GM10266 (cell line): ENCODE results near the gene BTNL2.

Experiments used
- DNase-seq: peaks from one replicate; pipeline ENCODE4 v3.0.0; 2012; ENCODE audit errors: extremely low spot score
- CTCF ChIP-seq: IDR thresholded peaks from 2 replicates; pipeline ENCODE4 v1.5.1; 2012; ENCODE audit warnings: mild to moderate bottlenecking, low read depth; ENCODE audit not compliant: control insufficient read depth, insufficient read depth; ENCODE audit errors: missing control alignments

Gene BTNL2

GRCh38 chr6:32397252-32397920, 9.6 kb downstream of the BTNL2 start:
- peak; percentile 67 for DNase-seq
- no peak for TF ChIP-seq CTCF

GRCh38 chr6:32396028-32396427, 11.0 kb downstream of the BTNL2 start:
- no peak for DNase-seq
- TF ChIP-seq CTCF = no peak

GRCh38 chr6:32393665-32394420, 13.1 kb downstream of the BTNL2 start:
- no peak for TF ChIP-seq CTCF
- DNase-seq = no peak

GRCh38 chr6:32391505-32391904, 15.5 kb downstream of the BTNL2 start:
- no peak for TF ChIP-seq CTCF
- DNase-seq = no peak

GRCh38 chr6:32387589-32388340, 19.2 kb downstream of the BTNL2 start:
- DNase-seq = peak; percentile 28
- no peak for TF ChIP-seq CTCF

- no peak for DNase-seq
- TF ChIP-seq CTCF = no peak
Measured at GRCh38 chr6:32386040-32386439, 20.9 kb downstream of the BTNL2 start.
